ENCODE results near the gene RIC3. TPM values are rescaled to one million over a fixed set of nuclear protein-coding genes. Genes with fewer than 3 reads are reported as not detected.

The RIC3 gene
- total RNA-seq, 2 donors from 2014 or later, result 17.2 to 17.8 TPM

DNA sequence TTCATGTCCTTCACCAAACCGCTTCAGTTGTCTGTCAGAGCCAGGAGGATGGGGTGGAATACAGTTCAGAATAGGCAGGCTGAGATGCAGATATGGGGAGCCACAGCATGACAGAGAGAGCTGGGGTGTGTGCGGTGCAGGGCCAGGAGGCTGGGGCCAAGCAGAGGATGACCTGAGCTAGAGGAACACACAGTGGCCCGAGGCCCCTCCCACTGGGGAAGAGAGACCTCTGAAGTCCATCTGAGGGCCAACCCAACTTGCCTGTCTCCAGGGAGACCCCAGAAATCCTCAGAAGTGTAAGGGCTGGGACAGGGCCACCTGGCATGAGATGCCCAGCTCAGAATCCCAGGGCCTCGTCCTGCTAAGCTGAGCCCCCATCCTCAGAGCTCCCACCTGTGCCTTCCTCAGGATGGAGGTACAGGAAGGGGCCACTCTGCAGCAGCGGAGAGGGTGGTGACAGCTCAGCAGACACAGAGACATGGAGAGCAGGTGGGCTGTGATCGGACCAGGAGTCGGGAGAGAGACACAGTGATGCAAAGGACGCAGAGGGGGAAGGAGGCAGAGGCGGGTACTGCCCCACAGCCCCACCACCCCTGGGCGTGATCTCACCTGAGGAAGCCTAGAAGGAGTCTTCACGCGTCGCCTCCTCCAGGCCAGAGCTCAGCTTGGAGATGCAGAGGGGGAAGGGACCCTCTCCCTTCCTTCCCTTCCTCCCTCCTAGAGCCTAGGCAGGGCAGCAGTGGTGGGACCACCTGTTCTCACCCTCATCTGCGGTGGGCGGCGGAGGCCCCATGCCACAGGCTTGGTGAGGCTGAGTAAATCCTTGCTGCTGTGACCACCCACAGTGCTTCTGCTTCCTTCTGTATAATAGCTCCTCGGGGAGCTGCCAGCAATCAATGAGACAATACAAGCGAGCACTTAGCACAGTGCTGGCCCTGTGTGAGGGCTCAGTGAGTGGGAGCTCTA is 96.9 kb downstream of the RIC3 start:
- DNase-seq, result no peak
- Mint-ChIP-seq H3K4me1 (ENCODE audit: low read depth) (peaks cover 15% of the 10 kb centered on the region), H3K27ac (no peak overlapping the region), H3K9me3 (no peaks in the 10 kb centered on the region), H3K4me3 (no peak overlapping the region), H3K27me3 (ENCODE audit: low read depth) (peaks cover 8% of the 10 kb centered on the region), H3K36me3 (ENCODE audit: insufficient read depth in 2 of 2) (no peaks in the 10 kb centered on the region)
- no peak for ATAC-seq (replicated peaks in 1 of 2)

DNA sequence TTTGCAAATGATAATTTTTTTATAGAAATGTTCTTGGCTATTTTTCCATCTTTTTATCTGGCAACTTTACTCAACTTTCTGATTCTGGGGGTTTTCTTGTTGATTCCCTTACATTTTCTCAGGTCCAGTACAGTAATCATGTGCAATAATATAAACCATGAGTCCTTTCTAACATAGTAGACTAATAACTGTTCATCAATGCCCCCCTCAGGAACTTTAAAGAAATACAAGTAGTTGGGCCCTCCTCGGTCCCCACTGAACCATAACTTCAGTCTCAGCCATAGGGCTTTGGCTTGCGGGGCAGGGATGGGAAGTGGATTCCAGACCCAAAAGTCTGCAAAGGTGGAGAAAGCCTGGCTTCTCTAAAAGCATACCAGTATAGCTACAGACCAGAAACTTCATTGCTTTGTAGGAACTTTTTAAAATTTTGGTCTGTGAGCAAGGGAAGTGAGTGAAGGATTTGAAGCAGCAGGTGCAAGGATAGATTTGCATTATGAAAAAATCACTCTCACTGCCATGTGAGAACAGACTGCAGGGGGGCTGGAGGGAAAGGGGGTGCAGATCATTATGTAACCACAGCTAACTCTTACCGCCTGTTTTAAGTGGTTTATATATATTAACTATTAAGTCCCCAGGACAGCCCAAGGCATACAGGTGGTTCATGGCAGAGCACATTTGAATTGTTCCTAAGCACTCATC is 98.3 kb downstream of the RIC3 start:
- Mint-ChIP-seq H3K9me3 (no peaks in the 10 kb centered on the region), H3K27me3 (ENCODE audit: low read depth) (peaks cover 6% of the 10 kb centered on the region), H3K27ac (no peak overlapping the region), H3K4me1 (ENCODE audit: low read depth) (peaks cover 11% of the 10 kb centered on the region), H3K4me3 (no peak overlapping the region), H3K36me3 (ENCODE audit: insufficient read depth in 2 of 2) (no peaks in the 10 kb centered on the region)
- DNase-seq (no peak), ATAC-seq (replicated peaks in 1 of 2) (no peak)

- Mint-ChIP-seq H3K36me3 (ENCODE audit: insufficient read depth in 2 of 2) (no peaks in the 10 kb centered on the region), H3K4me3 (no peak overlapping the region), H3K27me3 (ENCODE audit: low read depth) (peaks cover 6% of the 10 kb centered on the region), H3K4me1 (ENCODE audit: low read depth) (peaks cover 5% of the 10 kb centered on the region), H3K9me3 (no peaks in the 10 kb centered on the region), H3K27ac (no peak overlapping the region)
- DNase-seq (no peak), ATAC-seq (replicated peaks in 1 of 2) (no peak)
Observed at GRCh38 chr11:8069771-8070170, 99.1 kb downstream of the RIC3 start.

- no peaks in the 10 kb centered on the region for H3K9me3 Mint-ChIP-seq
- H3K4me3 Mint-ChIP-seq, result no peak overlapping the region
- DNase-seq (no peak), ATAC-seq (replicated peaks in 1 of 2) (no peak)
- H3K4me1 Mint-ChIP-seq (ENCODE audit: low read depth), result no peaks in the 10 kb centered on the region
- H3K36me3 Mint-ChIP-seq (ENCODE audit: insufficient read depth in 2 of 2), result no peaks in the 10 kb centered on the region
- H3K27me3 Mint-ChIP-seq (ENCODE audit: low read depth), result peaks cover 6% of the 10 kb centered on the region
- no peak overlapping the region for H3K27ac Mint-ChIP-seq
Observed at GRCh38 chr11:8068605-8069221, 100.1 kb downstream of the RIC3 start.

DNA sequence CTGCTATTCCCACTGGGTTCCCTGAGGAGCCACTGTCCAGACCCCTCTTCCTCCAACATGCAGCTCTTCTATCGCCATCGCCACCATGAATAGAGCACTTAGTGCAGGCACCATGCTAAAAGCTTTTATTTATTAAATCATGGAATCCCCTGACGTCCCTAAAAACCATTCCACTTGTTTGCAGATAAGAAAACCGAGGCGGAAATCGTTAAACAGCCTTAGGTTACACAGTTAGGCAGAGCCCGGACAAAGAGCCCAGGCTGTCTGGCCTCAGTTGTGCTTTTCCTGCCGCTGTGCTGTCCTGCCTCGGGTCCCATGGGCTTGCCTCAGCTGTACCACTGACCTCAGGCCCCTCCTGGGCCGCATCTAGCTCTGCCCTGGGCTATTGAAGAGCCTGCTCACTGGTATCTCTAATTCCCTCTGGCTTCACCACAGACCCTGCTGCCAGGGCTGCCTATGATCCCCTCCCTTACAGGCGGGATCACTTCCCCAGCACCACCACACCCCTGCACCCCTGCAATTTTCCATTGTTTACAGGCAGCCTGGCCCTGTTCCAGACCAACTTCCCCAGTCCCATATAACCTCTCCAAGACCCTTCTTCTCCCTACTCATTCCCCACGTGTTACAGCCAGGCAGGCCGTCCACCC is 100.8 kb downstream of the RIC3 start:
- Mint-ChIP-seq H3K27me3 (ENCODE audit: low read depth) (peaks cover 3% of the 10 kb centered on the region), H3K36me3 (ENCODE audit: insufficient read depth in 2 of 2) (no peaks in the 10 kb centered on the region), H3K4me3 (no peak overlapping the region), H3K4me1 (ENCODE audit: low read depth) (no peaks in the 10 kb centered on the region), H3K27ac (no peak overlapping the region), H3K9me3 (no peaks in the 10 kb centered on the region)
- no peak for DNase-seq
- ATAC-seq (replicated peaks in 1 of 2), result no peak

GRCh38 chr11:8067567-8067928 is 101.3 kb downstream of the RIC3 start:
- H3K4me3 Mint-ChIP-seq, result no peak overlapping the region
- no peaks in the 10 kb centered on the region for H3K27me3 Mint-ChIP-seq (ENCODE audit: low read depth)
- DNase-seq (no peak), ATAC-seq (replicated peaks in 1 of 2) (no peak)
- H3K9me3 Mint-ChIP-seq, result no peaks in the 10 kb centered on the region
- no peaks in the 10 kb centered on the region for H3K36me3 Mint-ChIP-seq (ENCODE audit: insufficient read depth in 2 of 2)
- H3K4me1 Mint-ChIP-seq (ENCODE audit: low read depth), result no peaks in the 10 kb centered on the region
- no peak overlapping the region for H3K27ac Mint-ChIP-seq

GRCh38 chr11:8066911-8067455 is 101.8 kb downstream of the RIC3 start:
- Mint-ChIP-seq H3K36me3 (ENCODE audit: insufficient read depth in 2 of 2) (no peaks in the 10 kb centered on the region), H3K4me1 (ENCODE audit: low read depth) (no peaks in the 10 kb centered on the region), H3K27ac (no peak overlapping the region), H3K4me3 (no peak overlapping the region), H3K27me3 (ENCODE audit: low read depth) (no peaks in the 10 kb centered on the region), H3K9me3 (no peaks in the 10 kb centered on the region)
- ATAC-seq (replicated peaks in 1 of 2), result no peak
- DNase-seq, result no peak

GRCh38 chr11:8066036-8066910 is 102.6 kb downstream of the RIC3 start:
- no peaks in the 10 kb centered on the region for H3K9me3 Mint-ChIP-seq
- no peak overlapping the region for H3K27ac Mint-ChIP-seq
- H3K36me3 Mint-ChIP-seq (ENCODE audit: insufficient read depth in 2 of 2), result no peaks in the 10 kb centered on the region
- ATAC-seq (replicated peaks in 1 of 2) (peak in 1 of 2 donors; percentile 13), DNase-seq (no peak)
- H3K4me3 Mint-ChIP-seq, result no peak overlapping the region
- no peaks in the 10 kb centered on the region for H3K27me3 Mint-ChIP-seq (ENCODE audit: low read depth)
- no peaks in the 10 kb centered on the region for H3K4me1 Mint-ChIP-seq (ENCODE audit: low read depth)

DNA sequence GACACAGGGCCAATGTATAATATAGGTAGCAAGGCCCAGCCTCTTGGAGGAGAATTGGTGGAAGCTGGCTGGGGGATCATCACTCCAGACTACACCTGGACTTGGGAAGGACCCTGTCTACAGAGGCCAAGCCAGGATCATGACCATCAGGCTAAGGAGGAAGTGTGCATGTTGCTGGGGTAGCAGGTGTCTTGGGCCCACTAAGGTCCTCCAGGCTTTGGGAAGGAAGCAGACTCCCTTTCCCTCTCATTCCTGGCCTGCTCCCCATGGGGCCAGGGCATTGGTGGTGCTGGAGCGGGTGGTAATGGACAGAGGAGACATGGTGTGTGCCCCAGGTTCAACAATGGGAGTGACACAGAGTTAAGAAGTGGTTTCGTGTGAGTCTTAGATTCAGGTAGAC is 103.8 kb downstream of the RIC3 start:
- no peaks in the 10 kb centered on the region for H3K27me3 Mint-ChIP-seq (ENCODE audit: low read depth)
- no peak overlapping the region for H3K27ac Mint-ChIP-seq
- H3K36me3 Mint-ChIP-seq (ENCODE audit: insufficient read depth in 2 of 2), result no peaks in the 10 kb centered on the region
- no peaks in the 10 kb centered on the region for H3K4me1 Mint-ChIP-seq (ENCODE audit: low read depth)
- ATAC-seq (replicated peaks in 1 of 2) (no peak), DNase-seq (no peak)
- no peak overlapping the region for H3K4me3 Mint-ChIP-seq
- no peaks in the 10 kb centered on the region for H3K9me3 Mint-ChIP-seq

DNA sequence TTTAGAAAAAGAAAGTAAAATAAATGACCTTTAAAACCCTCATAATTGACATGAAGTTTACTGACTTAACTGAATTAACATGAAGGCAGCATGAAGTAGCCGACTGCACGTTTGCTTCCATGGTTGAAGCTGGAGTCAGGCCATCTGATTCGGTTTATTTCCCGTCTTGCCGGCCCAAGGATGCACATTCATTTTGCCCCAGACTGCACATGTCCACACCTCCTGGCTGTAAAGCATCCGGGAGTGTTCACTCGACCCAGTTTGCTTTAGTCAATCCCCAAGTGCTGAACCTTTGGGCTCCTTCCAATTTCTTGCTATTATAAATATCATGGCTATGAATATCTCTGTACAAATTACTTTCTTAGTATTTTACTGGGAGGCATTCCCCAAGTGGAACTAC is 105.5 kb downstream of the RIC3 start:
- no peak overlapping the region for H3K27ac Mint-ChIP-seq
- H3K9me3 Mint-ChIP-seq, result no peaks in the 10 kb centered on the region
- H3K4me1 Mint-ChIP-seq (ENCODE audit: low read depth), result no peaks in the 10 kb centered on the region
- H3K4me3 Mint-ChIP-seq, result no peak overlapping the region
- H3K27me3 Mint-ChIP-seq (ENCODE audit: low read depth), result no peaks in the 10 kb centered on the region
- no peaks in the 10 kb centered on the region for H3K36me3 Mint-ChIP-seq (ENCODE audit: insufficient read depth in 2 of 2)
- DNase-seq, result no peak
- ATAC-seq (replicated peaks in 1 of 2), result no peak

GRCh38 chr11:8062781-8063257 is 106.0 kb downstream of the RIC3 start:
- Mint-ChIP-seq H3K27ac (no peak overlapping the region), H3K36me3 (ENCODE audit: insufficient read depth in 2 of 2) (no peaks in the 10 kb centered on the region), H3K4me1 (ENCODE audit: low read depth) (no peaks in the 10 kb centered on the region), H3K4me3 (no peak overlapping the region), H3K9me3 (no peaks in the 10 kb centered on the region), H3K27me3 (ENCODE audit: low read depth) (no peaks in the 10 kb centered on the region)
- DNase-seq (no peak), ATAC-seq (replicated peaks in 1 of 2) (no peak)

Data from activated T-cell treated with anti-CD3 and anti-CD28 coated beads, Interleukin-2, amount 50 U/mL, for 72 hours (primary cell).